ENCODE measurements around the gene VIL1. TPM values are rescaled to one million over a fixed set of nuclear protein-coding genes. Genes with fewer than 3 reads are reported as not detected.

Gene VIL1
- total and polyA plus RNA-seq, 2 of the 13 experiments (the other 11 are each of a cell fraction or from before 2014, with no cell fraction given) = 287 to 301 TPM

DNA sequence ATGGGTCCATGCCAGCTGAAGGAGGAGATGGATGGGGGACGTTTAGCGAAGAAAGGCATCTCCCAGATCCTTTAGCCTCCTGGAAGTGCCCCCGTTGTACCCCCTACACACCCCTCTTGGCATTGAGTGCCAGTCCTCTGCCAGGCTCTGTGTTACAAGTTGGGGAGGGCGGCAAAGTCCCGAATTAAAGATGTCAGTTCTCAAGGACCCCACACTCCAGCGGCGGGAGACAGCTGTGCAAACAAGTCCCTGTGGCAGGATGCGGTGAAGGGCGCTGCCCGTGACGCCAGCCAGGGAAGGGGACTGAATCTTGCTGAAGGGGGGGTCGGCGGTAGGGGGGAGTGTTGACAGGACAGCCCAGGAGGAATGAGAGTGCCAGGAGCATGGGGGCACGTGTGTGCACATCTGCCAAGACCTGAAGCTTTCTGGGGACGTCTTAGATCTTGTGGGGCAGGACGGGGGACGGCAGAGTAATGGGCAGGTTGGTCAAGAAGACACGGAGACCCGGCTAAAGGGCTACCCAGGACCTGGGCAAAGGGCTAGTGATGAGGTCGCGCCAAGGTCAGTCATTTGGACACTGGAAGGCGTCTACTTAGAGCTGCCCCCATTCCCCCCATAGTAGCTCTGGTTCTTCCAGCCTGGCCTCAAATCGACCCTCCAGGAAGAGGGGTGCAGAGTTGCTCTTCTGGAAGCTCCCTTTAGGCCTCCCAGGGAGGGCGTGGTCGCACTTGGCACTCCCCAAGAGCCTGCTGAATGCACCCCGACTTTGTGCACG is 22.0 kb upstream of the VIL1 start (continued):
- TF ChIP-seq MAFK (conservative IDR thresholded peaks at IDR 0.05 in 1 of 2, IDR thresholded peaks at IDR 0.05 in 1 of 2; ENCODE audit: low read length in 2 of 2) (no peak), UBTF (CRISPR knock-in tag; IDR thresholded peaks at IDR 0.05) (no peak; the same call in 1 of the 2 replicates), ARNT2 (CRISPR knock-in tag; IDR thresholded peaks at IDR 0.05; ENCODE audit: low read depth) (peak; percentile 82), ZNF331 (CRISPR knock-in tag; IDR thresholded peaks at IDR 0.05) (no peak), HOXA7 (CRISPR knock-in tag; IDR thresholded peaks at IDR 0.05) (no peak), POLR2AphosphoS5 (IDR thresholded peaks at IDR 0.05; ENCODE audit: low read depth, low read length) (peak; percentile 61), ESRRA (CRISPR knock-in tag; IDR thresholded peaks at IDR 0.05; ENCODE audit: low read depth) (peak; percentile 43; the same call in 1 of the 2 replicates), EP300 (IDR thresholded peaks at IDR 0.05; ENCODE audit: low read depth in 2 of 2, low read length in 2 of 2) (0 out of 4 replicates have a peak, but pooled peaks of 1 of the 2 experiments have one; percentile 6), EP300 (CRISPR knock-in tag; IDR thresholded peaks at IDR 0.05; ENCODE audit: borderline replicate concordance) (no peak), NFATC3 (CRISPR knock-in tag; IDR thresholded peaks at IDR 0.05) (no peak), SOX13 (IDR thresholded peaks at IDR 0.05) (0 out of 2 replicates have a peak, but pooled peaks have one; percentile 13), SOX13 (CRISPR knock-in tag; conservative IDR thresholded peaks at IDR 0.05 in 1 of 2, IDR thresholded peaks at IDR 0.05 in 1 of 2) (no peak), ZNF563 (CRISPR knock-in tag; IDR thresholded peaks at IDR 0.05) (no peak; the same call in 1 of the 2 replicates), TBX3 (IDR thresholded peaks at IDR 0.05; ENCODE audit: borderline replicate concordance) (no peak), XBP1 (CRISPR knock-in tag; IDR thresholded peaks at IDR 0.05) (no peak), RARA (CRISPR knock-in tag; IDR thresholded peaks at IDR 0.05) (peak; percentile 66), SIN3A (IDR thresholded peaks at IDR 0.05; ENCODE audit: borderline replicate concordance, low read depth, low read length) (peak; percentile 92), ZC3H4 (CRISPR knock-in tag; IDR thresholded peaks at IDR 0.05; ENCODE audit: borderline replicate concordance) (0 out of 2 replicates have a peak, but pooled peaks have one; percentile 30), NR2C2 (CRISPR knock-in tag; IDR thresholded peaks at IDR 0.05; ENCODE audit: borderline replicate concordance) (no peak), ZNF879 (CRISPR knock-in tag; IDR thresholded peaks at IDR 0.05) (peak; percentile 34; the same call in 1 of the 2 replicates), ZNF260 (CRISPR knock-in tag; IDR thresholded peaks at IDR 0.05; ENCODE audit: borderline replicate concordance, low read depth) (peak; percentile 46; the same call in 1 of the 2 replicates), SRF (IDR thresholded peaks at IDR 0.05; ENCODE audit: low read depth, low read length) (no peak), ZNF543 (CRISPR knock-in tag; IDR thresholded peaks at IDR 0.05) (no peak), YEATS2 (CRISPR knock-in tag; IDR thresholded peaks at IDR 0.05; ENCODE audit: borderline replicate concordance) (no peak), MXD4 (CRISPR knock-in tag; IDR thresholded peaks at IDR 0.05) (no peak; the same call in 1 of the 2 replicates), REXO4 (CRISPR knock-in tag; IDR thresholded peaks at IDR 0.05; ENCODE audit: borderline replicate concordance) (no peak), TAF1 (CRISPR knock-in tag; IDR thresholded peaks at IDR 0.05) (no peak)
- TF ChIP-seq, protein P1, sequence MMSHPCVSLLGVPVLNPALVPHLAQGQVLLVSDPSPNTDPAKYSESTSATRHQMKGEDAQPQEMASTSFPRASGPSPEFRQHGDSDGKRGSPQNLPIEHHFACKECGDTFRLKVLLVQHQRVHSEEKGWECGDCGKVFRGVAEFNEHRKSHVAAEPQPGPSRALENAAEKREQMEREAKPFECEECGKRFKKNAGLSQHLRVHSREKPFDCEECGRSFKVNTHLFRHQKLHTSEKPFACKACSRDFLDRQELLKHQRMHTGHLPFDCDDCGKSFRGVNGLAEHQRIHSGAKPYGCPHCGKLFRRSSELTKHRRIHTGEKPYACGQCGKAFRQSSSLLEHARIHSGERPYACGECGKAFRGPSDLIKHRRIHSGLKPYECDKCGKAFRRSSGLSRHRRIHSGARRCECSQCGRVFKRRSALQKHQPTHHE (CRISPR knock-in tag; IDR thresholded peaks at IDR 0.05; ENCODE audit: borderline replicate concordance) = no peak

Measured in HepG2 (cell line).